ENCODE data around the gene RRAS2. TPM values are rescaled to one million over a fixed set of nuclear protein-coding genes. Genes with fewer than 3 reads are reported as not detected.

The RRAS2 gene
- total RNA-seq, 4 donors from 2014 or later, result 44.0 to 110 (median 69.5) TPM

GRCh38 chr11:14261066-14261465, 97.9 kb downstream of the RRAS2 start:
- peaks cover 5% of the 10 kb centered on the region for H3K27me3 ChIP-seq
- peak; percentile 27 for TF ChIP-seq POLR2AphosphoS5 (IDR thresholded peaks at IDR 0.05)
- TF ChIP-seq, protein P1, sequence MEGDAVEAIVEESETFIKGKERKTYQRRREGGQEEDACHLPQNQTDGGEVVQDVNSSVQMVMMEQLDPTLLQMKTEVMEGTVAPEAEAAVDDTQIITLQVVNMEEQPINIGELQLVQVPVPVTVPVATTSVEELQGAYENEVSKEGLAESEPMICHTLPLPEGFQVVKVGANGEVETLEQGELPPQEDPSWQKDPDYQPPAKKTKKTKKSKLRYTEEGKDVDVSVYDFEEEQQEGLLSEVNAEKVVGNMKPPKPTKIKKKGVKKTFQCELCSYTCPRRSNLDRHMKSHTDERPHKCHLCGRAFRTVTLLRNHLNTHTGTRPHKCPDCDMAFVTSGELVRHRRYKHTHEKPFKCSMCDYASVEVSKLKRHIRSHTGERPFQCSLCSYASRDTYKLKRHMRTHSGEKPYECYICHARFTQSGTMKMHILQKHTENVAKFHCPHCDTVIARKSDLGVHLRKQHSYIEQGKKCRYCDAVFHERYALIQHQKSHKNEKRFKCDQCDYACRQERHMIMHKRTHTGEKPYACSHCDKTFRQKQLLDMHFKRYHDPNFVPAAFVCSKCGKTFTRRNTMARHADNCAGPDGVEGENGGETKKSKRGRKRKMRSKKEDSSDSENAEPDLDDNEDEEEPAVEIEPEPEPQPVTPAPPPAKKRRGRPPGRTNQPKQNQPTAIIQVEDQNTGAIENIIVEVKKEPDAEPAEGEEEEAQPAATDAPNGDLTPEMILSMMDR (IDR thresholded peaks at IDR 0.05), result no peak
- no peak overlapping the region for H3K27ac ChIP-seq
- peaks cover 0 to 19% (median 6%) of the 10 kb centered on the region in 3 donors for H3K4me1 ChIP-seq
- WGBS, 2 donors (ENCODE audit: low coverage in 1 of 2), result 34 to 38% methylated on average over 4 of the region's 4 CpGs
- no peaks in the 10 kb centered on the region for H3K9me3 ChIP-seq
- H3K36me3 ChIP-seq, result peaks cover 0 to 28% of the 10 kb centered on the region in 2 donors
- peak; percentile 30 for ATAC-seq
- H3K4me3 ChIP-seq, result no peak overlapping the region

GRCh38 chr11:14259878-14260277, 99.1 kb downstream of the RRAS2 start:
- no peaks in the 10 kb centered on the region for H3K9me3 ChIP-seq
- 83% methylated on average over 1 of the region's 1 CpG; no CpG with 5 or more reads in 1 of the 2 donors for WGBS, 2 donors (ENCODE audit: low coverage in 1 of 2)
- H3K27me3 ChIP-seq, result peaks cover 5% of the 10 kb centered on the region
- ATAC-seq, result no peak
- peaks cover 0 to 19% (median 6%) of the 10 kb centered on the region in 3 donors for H3K4me1 ChIP-seq
- peaks cover 0 to 22% of the 10 kb centered on the region in 2 donors for H3K36me3 ChIP-seq
- no peak overlapping the region for H3K27ac ChIP-seq
- no peak overlapping the region for H3K4me3 ChIP-seq
- TF ChIP-seq EP300 (IDR thresholded peaks at IDR 0.05), result no peak
- TF ChIP-seq POLR2AphosphoS5 (IDR thresholded peaks at IDR 0.05), result no peak
- TF ChIP-seq, protein P1 (IDR thresholded peaks at IDR 0.05), result no peak
- TF ChIP-seq POLR2A (IDR thresholded peaks at IDR 0.05), result no peak

GRCh38 chr11:14259186-14259784, 99.7 kb downstream of the RRAS2 start:
- H3K36me3 ChIP-seq, result peaks cover 0 to 21% of the 10 kb centered on the region in 2 donors
- WGBS, 2 donors (ENCODE audit: low coverage in 1 of 2), result 88% methylated on average over 9 of the region's 38 CpGs; no CpG with 5 or more reads in 1 of the 2 donors
- H3K4me3 ChIP-seq, result no peak overlapping the region

DNA sequence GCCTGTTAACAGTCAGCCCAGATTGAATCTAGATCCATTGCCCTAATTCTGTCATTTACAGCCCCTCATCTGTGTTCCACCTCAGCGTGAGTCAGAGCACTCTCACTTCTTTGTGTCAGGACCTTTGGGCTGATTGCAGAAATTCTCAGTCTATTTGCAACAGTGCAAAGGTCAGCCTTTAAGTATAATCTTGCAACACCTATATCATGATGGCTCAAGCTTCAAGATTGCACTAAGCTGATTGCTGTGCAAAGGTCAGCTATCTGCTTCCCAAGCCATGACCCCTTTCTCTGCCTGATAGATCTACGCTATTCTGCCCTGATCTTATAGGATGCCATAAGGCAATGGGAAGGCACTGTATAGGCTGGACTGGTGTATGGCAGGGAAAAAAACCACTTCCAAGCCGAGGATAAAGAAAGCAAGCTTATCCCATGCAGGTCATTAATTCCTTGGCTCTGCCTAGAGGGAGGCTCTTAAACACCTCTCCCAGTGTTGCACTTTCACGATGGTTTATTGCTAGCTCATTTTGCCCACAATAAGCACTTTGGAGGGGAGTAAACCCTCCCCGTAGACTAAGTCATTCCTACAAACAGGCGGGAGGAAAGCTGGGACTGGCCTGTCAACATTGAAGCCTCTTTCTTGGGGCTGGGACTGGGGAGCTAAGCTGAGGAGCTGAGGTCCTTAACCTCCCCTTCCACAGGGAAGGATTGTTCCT, 100.6 kb downstream of the RRAS2 start:
- ATAC-seq, result peak; percentile 10
- Histone ChIP-seq H3K9me3 (no peaks in the 10 kb centered on the region), H3K4me1 (peaks cover 0 to 19% (median 6%) of the 10 kb centered on the region in 3 donors), H3K36me3 (peaks cover 0 to 17% of the 10 kb centered on the region in 2 donors), H3K27me3 (peaks cover 5% of the 10 kb centered on the region), H3K27ac (no peak overlapping the region), H3K4me3 (no peak overlapping the region)
- no peak for TF ChIP-seq POLR2A (IDR thresholded peaks at IDR 0.05)
- peak; percentile 32 for TF ChIP-seq POLR2AphosphoS5 (IDR thresholded peaks at IDR 0.05)
- TF ChIP-seq, protein P1 (IDR thresholded peaks at IDR 0.05), result no peak
- TF ChIP-seq EP300 (IDR thresholded peaks at IDR 0.05), result no peak
- WGBS, 2 donors (ENCODE audit: low coverage in 1 of 2), result 59 to 100% methylated on average over 1 to 6 of the region's 6 CpGs

More at GRCh38 chr11:14259186-14259784, 99.7 kb downstream of the RRAS2 start:
- Histone ChIP-seq H3K9me3 (no peaks in the 10 kb centered on the region), H3K27ac (no peak overlapping the region), H3K27me3 (peaks cover 5% of the 10 kb centered on the region), H3K4me1 (peaks cover 0 to 19% (median 6%) of the 10 kb centered on the region in 3 donors)
- ATAC-seq, result no peak
- TF ChIP-seq POLR2AphosphoS5 (IDR thresholded peaks at IDR 0.05) (no peak), EP300 (IDR thresholded peaks at IDR 0.05) (no peak), POLR2A (IDR thresholded peaks at IDR 0.05) (no peak)
- TF ChIP-seq, protein P1 (IDR thresholded peaks at IDR 0.05), result no peak

- H3K27me3 ChIP-seq, result peaks cover 5% of the 10 kb centered on the region
- WGBS, 2 donors (ENCODE audit: low coverage in 1 of 2), result 9 to 13% methylated on average over 2 of the region's 2 CpGs
- TF ChIP-seq POLR2A (IDR thresholded peaks at IDR 0.05) (no peak), POLR2AphosphoS5 (IDR thresholded peaks at IDR 0.05) (no peak), EP300 (IDR thresholded peaks at IDR 0.05) (no peak)
- TF ChIP-seq, protein P1 (IDR thresholded peaks at IDR 0.05), result no peak
Observed at GRCh38 chr11:14255238-14255534, 103.8 kb downstream of the RRAS2 start.

More at GRCh38 chr11:14255238-14255534, 103.8 kb downstream of the RRAS2 start:
- Histone ChIP-seq H3K4me1 (no peaks in the 10 kb centered on the region), H3K36me3 (peaks cover 0 to 17% of the 10 kb centered on the region in 2 donors), H3K9me3 (no peaks in the 10 kb centered on the region), H3K4me3 (no peak overlapping the region), H3K27ac (no peak overlapping the region)
- no peak for ATAC-seq

Measured in gastroesophageal sphincter (tissue), 4 donors.